Esophagus muscularis mucosa (tissue), 4 donors: ENCODE measurements around the gene SAFB.

Experiments
- EP300 ChIP-seq: sonication (generic); formaldehyde crosslinking; IDR thresholded peaks from one replicate; pipeline ENCODE4 v1.6.1; 2017; ENCODE audit warnings: antibody characterized with exemption
- POLR2A ChIP-seq: fragments of 450-650 bp; IDR thresholded peaks from one replicate; pipeline ENCODE4 v1.6.1; 2017; ENCODE audit warnings: antibody characterized with exemption, moderate library complexity, mild to moderate bottlenecking, low read depth
- POLR2AphosphoS5 ChIP-seq, 2 donors: sonication (generic); formaldehyde crosslinking; IDR thresholded peaks; one replicate each; pipeline ENCODE4 v1.6.1; 2017; ENCODE audit warnings: antibody characterized with exemption in 2 of 2
- TF ChIP-seq, protein P1 (sequence below), 3 experiments: fragments of 200-600 bp in 2 of 3; fragments of 450-650 bp in 1 of 3; sonication (generic) in 2 of 3; IDR thresholded peaks; one replicate each; pipeline ENCODE4 v1.5.1; 2017 to 2019; ENCODE audit warnings: antibody characterized with exemption in 3 of 3, mild to moderate bottlenecking in 2 of 3, moderate library complexity in 1 of 3

DNA sequence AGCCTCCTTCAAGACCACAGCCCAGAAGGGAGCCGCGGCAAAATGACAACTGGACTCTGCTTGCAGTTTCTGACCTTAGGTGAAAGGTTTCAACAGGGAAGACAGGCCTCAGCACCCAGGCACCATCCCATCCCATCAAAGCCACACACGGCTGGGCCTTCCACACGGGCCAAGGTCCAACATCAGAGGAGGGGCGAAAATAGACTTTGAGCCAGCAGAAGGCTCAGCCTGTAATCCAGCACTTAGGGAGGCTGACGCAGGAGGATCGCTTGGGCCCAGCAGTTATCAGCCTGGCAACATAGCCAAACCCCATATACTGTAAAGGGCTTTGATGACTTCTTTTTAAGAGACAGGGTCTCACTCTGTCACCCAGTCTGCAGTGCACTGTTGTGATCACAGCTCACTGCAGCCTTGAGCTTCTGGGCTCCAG, 28.3 kb upstream of the SAFB start:
- TF ChIP-seq POLR2AphosphoS5 (IDR thresholded peaks at IDR 0.05) = no peak
- TF ChIP-seq, protein P1, sequence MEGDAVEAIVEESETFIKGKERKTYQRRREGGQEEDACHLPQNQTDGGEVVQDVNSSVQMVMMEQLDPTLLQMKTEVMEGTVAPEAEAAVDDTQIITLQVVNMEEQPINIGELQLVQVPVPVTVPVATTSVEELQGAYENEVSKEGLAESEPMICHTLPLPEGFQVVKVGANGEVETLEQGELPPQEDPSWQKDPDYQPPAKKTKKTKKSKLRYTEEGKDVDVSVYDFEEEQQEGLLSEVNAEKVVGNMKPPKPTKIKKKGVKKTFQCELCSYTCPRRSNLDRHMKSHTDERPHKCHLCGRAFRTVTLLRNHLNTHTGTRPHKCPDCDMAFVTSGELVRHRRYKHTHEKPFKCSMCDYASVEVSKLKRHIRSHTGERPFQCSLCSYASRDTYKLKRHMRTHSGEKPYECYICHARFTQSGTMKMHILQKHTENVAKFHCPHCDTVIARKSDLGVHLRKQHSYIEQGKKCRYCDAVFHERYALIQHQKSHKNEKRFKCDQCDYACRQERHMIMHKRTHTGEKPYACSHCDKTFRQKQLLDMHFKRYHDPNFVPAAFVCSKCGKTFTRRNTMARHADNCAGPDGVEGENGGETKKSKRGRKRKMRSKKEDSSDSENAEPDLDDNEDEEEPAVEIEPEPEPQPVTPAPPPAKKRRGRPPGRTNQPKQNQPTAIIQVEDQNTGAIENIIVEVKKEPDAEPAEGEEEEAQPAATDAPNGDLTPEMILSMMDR (IDR thresholded peaks at IDR 0.05) = no peak
- no peak for TF ChIP-seq POLR2A
- no peak for TF ChIP-seq EP300
